Measurements from ENCODE around the gene CLCN7.
"Not testable (repeated sequence)": the region's sequence is repeated elsewhere in the genome, so short reads cannot be mapped to it uniquely, and the experiment has no call there.

The CLCN7 gene

DNA sequence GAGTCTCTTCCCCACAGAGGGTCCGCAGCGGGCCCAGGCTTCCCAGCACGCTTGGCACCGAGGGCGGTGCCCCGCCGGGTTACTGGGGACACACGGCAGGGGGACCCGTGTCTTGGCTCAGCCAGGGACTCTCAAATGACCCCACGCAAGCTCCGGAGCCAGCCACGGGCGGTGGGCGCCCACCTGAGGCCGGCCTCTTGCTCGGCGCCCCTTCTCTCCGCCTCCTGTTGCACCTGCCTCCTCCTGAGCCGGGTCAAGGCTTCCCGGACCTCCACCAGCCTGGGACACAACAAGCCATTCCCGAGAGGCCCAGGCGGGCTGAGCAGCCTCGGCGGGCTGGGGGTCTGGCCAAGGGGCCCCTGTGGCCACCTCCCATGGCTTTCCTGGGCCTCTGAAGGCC, 32.1 kb downstream of the CLCN7 start:
- DNase-seq: no peak

DNA sequence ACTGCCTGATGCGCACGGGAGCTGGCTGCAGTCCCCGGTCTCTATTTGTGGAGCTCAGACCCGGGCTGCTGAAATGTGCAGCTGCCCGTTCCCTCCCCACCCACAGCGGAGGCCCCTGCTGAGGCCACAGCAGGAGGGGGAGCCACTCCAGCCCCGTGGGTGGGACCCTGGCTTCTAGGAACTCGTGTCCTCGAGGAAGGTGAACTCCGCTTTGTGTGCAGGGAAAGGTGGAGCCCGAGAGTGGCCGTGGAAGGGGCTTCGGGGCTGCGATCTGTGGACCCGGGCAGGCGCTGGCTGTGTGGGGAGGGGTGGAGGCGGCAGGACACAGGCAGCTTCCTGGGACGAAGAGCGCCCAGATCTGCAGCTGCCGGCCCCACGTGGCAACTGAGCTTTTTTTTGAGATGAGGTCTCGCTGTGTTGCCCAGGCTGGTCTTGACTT, 33.4 kb downstream of the CLCN7 start:
- DNase-seq: no peak

DNA sequence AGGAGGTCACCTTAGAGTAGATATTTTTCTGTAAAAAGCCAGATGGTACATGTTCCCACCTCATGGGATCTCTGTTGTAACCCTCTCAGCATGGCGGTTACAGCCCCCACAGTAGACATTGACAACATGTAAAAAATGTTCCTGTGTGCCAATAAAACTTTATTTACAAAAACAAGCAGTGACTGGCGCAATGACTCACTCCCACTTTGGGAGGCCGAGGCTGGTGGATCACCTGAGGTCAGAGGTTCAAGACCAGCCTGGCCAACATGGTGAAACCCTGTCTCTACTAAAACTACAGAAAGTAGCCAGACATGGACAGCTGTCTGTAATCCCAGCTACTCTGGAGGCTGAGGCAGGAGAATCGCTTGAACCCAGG, 35.1 kb downstream of the CLCN7 start:
- not testable (repeated sequence) for DNase-seq

DNA sequence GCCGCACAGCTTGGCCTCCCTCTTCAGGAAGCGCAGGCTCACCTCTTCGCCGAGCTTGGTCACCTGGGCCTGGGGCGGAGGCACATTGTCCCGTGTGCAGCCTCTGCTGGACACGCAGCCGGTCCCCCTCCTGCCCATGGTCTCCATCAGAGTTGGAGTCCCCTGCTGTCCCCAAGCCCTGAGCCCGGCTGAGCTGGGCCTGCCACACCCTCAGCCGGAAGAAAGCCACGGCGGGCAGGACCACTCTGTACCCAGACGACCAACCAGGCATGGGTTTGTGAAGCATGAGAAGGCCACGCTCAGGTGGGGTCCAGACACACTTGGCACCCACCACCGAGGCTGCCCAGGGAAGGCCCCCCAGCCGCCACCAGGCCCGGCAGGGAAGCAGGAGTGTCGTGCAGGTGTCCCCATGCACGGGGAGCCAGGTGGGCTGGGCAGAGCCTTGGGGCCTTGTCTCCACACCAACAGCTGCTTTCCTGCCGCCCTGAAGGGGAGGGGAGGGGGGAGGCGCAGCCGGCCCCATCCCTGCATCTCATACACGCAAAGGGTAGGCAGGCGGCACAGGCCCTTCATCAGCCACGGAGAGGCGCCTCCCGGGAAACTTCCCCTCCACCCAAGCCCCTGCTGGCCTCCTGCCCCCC, 35.6 kb downstream of the CLCN7 start:
- DNase-seq: no peak

DNA sequence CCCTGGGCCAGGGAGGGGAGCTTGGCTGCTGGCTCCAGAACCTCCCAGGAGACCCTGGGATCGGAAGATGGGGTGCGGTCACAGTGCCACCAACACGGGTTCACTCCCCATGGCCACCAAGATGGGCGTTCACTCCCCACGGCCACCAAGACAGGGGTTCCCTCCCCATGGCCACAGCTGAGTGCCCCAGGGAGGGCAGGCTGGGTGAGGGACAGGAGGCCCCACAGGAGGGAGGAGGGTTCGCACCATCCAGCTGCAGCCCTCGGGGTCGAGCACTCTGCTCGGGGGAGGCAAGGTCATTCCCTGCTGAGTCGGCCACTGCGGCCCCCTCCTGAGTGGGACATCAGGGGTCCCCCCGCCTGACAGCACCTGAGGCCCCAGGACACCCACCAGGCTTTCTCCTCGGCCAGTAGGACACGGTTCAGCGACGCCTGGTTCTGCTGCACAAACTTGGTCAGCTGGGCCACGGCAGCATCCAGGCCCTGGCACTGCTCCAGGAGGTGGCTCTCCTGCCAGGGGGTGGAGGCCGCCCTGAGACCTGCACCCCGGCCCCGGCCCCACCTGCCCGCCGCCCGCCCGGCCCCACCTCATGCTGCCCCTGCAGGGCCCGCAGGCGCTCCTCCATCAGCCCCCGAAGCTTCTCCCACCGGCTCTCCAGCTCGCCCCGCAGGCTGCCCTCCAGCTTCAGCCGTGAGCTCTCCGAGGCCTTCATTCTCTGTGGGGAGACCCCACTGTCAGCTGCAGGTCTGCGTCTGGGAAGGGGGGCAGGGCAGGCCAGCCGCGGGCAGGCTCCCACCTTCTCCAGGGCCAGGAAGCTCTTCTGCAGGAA, 36.4 kb downstream of the CLCN7 start:
- DNase-seq: no peak

DNA sequence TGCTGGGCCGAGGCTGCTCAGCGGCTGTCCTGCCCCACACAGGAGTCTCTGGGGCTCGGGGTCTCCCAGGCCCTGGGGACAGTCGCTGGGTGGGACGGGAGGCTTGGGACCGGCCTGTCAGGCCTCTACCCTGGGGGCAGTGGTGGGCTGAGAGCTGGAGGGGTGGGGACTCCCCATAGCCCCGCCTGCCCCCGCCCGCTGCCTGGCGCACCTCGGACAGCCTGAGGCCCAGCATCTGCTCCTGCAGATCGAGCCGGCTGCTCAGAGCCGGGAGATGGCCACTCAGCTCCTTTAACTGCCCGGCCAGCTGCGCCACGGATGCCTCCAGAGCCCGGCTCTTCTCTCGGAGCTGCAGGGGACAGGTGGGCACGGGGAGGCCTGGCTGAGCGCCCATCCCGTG, 37.2 kb downstream of the CLCN7 start:
- DNase-seq: no peak

DNA sequence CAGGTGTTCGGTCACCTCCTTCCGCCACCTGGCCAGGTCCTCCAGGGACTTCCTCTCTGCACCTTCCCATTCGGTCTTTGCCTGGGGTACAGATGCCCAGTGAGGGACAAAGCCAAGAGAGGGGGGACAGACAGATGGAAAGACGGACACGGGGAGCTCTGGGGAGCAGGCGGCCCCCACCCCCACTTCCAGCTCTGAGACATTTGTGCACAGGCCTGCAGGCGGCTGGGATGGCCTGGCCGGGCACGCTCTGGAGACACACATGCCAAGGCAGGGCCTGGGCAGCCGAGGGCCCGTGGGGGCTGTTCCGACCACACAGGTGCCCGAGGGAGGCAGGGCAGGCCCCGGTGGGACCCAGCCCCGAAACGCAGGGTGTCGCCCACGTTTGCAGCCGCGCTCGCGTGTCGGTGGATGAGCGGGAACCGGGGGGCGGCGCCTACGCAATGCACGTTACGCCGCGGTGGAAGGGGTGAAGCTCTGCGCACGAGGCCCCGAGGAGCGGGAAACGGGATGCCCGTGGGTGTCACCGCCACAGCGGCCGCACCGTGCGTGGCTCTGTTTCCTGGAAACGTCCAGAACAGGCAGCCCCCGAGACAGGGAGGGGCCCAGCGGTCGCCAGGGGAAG, 38.0 kb downstream of the CLCN7 start:
- DNase-seq: no peak

DNA sequence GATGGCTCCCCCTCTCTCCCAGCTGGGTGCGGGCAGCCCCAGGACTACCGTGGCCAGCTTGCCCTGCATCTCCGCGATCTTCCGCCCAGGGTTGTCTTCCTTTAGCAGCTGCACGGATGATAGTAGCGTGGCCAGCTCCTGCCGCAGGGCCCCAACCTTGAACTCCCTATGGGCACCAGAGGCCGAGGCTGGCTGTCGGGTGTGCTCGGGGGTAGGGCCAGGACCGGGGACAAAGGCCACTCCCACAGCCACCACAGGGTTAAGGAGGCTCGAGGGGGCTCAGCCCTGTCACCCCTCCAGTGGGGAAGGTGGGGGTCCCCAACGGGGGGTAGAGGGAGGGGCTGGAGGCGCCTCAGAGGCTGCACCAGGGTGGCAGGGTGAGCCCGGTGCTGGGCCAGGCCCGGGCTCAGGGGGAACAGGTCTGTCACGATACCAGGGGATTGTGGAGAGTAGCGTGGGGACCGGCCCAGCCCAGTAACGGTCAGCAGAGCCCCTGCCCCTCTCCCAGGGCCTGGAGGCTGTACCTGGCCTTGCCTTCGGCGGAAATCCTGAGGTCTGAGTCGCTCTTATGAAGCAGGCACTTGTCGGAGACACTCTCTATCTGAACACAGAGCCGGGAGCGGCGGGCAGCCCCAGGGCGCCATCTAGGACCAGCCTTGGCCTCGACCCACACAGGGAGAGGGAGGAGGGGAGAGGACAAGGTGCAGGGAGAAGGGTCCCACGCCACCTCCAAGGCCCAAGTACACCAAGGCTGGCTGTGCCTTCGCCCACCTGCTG, 38.7 kb downstream of the CLCN7 start:
- no peak for DNase-seq

DNA sequence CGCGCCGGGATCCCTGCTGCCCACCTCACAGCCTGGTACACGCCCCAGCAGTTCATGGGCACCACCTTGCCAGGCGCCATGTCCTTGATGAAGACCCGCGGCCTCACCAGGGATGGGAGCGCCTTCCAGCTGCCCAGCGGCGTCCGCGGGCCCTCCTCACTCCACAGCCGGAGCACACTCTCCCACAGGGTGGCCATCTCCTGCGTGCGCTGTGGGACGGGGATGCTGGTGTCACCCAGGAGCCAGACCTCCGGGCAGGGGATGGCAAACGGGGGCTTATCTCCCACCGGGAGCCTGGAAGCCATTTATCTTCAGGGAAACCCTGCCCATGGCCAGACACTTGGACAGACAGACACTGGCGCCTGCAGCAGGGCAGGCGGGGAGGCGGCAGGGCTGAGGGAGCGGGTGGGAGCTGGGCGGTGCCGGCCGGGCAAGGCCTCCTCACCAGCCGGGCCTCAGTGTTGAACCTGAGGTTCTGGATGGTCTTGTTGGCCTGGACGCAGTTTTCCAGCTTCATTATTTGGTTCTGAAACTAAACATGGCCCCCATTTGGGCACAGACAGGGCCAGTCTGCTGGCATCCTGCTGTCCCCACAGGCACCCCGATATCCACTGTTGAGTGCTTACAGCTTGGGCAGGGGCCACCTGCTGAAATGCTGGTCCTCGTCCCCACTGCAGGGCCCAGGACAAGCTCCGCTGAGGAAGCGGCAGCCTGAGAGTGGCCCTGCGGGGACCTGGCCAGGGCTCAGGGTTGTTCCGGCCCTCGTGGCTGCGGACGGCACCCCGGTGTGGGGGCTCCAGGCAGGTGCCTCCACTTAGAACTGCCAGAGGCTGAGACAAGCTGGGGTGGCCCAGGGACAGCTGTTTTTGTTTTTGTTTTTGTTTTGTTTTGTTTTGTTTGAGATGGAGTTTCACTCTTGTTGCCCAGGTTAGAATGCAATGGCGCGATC, 39.9 kb downstream of the CLCN7 start:
- no peak for DNase-seq

DNA sequence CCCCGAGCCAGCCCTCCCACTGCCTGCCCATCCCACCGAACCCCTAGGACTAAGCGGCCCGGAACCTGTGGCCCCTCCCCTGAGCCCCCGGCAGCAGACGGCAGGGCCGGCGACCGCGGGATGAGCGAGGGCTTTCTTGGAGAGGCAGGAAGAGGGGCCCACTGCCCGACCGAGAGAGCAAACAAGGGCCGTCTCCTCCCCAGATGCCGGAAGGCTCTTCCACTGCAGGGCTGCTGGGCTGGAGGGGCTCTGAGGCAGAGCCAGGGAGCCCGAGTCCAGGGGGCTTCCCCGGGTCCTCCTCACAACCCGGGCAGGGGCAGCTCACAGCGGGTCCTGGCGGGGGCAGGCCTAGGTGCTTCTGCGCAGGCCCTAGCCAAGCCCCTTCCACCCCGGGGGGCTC, 41.1 kb downstream of the CLCN7 start:
- no peak for DNase-seq

DNA sequence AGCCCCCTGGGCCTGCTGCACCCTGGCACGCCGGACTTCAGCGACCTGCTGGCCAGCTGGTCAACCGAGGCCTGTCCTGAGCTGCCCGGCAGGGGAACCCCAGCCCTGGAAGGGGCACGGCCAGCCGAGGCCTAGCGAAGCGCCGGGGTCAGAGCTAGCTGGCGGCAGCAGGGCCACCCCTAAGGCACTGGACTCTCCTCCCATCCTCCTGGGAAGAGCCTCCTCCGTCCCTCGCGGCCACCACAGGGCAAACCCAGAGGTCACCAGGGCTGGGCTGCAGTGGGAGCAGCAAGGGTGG, 41.6 kb downstream of the CLCN7 start:
- DNase-seq: no peak

DNA sequence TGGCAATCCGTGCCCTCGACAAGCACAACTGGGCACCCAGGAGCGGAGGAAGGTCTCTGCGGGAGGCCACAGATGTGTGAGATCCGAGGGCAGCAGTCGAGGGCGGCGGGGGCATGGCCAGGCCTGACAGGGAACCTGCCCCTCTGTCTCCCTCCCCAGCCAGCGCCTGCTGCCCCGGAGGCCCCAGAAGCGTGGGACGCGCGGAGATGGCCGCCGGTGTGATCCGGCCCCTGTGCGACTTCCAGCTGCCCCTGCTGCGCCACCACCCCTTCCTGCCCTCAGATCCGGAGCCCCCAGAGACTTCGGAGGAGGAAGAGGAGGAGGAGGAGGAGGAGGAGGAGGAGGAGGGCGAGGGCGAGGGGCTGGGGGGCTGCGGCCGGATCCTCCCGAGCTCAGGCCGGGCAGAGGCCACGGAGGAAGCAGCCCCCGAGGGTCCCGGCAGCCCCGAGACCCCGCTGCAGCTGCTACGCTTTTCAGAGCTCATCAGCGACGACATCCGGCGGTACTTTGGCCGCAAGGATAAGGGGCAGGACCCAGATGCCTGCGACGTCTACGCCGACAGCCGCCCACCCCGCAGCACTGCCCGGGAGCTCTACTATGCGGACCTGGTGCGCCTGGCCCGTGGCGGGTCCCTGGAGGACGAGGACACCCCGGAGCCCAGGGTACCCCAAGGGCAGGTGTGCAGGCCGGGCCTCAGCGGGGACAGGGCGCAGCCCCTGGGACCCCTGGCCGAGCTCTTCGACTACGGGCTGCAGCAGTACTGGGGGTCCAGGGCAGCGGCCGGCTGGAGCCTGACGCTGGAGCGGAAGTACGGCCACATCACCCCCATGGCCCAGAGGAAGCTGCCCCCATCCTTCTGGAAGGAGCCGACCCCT, 42.2 kb downstream of the CLCN7 start:
- DNase-seq: no peak

DNA sequence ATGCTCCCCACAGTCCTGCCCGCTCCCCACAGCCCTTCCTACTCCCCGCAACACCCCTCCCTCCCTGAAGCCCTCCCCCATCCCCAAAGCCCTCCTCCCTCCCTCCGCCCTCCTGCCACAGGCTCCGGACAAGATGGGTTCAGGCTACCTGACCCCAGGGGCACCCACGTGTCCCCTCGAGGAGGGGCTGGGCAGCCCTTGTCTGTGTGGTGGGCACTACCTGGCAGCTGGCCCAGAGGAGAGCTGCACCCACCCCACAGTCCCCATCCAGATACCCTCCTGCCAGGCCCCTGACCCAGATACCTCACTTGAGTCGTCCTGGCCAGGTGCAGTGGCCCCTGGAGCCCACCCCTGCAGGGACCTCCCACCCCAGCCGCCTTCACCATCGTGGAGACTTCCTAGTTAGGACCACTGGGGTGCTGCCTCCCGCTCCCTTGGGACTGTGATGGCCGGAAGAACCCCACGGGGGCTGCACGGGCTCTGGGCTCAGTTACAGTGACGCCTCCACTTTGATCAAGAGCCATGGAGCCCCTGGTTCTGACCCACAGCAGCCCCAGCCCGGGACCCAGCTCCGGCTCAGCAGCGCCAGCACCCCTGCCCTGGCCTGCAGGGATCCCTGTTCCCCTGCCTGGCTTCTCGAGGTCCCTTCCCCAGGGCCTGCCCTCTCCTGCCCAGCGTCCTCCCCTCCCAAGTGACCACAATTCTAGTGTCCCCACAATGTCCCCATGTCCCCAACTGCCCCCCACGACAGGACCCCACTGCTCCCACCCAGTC, 43.1 kb downstream of the CLCN7 start:
- no peak for DNase-seq

DNA sequence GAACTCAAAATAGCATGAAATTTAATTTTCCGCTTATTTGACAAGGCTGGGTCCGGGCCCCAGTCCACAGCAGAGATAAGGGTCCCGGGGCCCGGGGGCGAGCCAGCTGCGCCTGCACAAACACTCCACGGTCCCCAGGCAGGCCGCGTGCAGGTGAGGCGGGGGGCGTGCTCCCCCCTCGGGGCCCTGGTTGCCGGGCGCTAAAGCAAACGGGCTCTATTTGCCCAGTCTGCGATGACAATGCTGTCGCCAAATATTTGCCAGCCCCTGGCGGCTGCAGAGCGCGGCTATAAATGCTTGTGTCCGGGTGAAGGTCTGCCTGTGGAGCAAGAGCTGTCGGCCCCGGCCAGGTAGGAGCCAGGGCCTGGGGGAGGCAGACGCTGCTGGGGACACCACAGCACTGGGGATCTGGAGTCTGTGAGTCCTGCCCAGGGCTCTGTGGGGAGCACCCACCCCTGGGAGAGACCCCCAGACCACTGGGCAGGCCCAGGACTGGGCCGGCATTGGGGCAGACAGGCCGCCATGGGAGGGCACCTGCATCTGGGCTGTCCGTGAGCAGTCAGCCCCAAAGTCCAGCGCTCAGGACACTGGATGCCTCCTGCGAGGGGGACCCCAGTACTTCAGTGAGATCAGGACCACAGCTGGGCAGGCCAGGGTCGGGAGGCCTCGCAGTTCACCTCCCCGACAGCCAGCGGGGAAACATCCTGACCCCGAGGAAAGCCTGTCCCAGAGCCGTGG, 43.9 kb downstream of the CLCN7 start, which contains the start of gene PERCC1:
Gene PERCC1 (plus strand): TSS at position 320 of the 738 bp plus-strand sequence. CDS start 1,516 bp downstream, outside the sequence.
- no peak for DNase-seq

DNA sequence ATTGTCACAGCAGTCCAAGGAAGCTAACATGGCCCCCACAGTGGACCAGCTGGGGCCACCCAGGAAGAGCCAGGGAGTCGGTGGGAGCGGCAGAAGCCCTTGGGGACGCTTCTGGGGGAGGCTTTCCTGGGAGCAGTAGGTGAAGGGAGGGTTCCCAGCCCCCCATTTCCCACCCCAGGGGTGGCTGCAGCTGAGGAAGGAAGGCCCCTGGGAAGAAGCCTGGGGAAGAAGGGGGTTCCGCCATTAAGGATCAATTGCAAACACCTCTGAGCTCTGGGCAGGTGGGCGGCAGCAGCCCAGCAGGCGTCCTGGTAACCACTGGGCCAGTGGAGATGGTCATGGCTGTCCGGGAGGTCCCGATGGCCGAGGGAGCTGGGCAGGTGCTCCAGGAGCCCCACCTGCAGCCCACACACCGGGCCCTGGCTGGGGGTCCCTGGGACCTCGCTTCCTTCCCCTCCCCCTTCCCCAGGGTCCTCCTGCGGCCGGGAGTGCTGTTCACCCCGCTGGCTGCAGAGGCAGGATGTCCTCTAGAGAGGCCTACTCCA, 44.5 kb downstream of the CLCN7 start:
- no peak for DNase-seq

DNA sequence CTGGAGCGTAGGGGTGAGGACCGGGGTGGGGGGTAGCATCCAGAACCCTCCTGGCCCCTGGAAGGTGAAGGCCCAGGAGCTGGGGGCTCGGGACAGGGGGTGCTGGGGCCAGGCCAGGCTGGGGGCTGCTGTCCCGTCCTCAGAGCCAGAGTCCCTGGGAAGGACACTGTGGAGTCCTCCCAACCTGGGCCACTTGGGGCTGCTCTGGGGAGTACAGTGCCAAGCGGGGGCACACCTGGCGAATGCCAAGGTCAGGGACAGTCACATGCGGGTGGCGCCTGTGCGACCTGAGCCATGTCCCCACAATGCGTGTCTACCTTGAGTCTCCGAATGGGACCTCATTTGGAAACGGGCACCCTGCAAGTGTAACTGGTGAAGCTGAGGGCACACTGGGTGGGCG, 45.2 kb downstream of the CLCN7 start:
- no peak for DNase-seq

DNA sequence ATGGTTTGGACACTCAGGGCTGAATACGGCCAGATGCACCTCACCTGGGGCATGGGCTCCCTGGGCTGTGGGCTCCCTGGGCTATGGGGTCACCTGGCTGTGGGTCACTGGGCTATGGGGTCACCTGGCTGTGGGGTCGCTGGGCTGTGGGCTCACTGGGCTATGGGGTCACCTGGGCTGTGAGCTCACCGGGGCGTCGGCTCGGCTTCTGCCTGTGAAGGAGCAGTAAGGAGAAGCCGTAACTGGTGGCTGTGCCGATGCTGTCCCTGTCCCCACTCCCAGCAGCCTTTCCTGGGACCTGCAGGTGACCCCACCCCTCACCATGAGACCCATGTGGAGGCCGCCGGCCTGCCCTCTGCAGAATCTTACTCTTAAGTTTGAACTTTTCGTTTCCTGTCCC, 45.8 kb downstream of the CLCN7 start:
- no peak for DNase-seq

DNA sequence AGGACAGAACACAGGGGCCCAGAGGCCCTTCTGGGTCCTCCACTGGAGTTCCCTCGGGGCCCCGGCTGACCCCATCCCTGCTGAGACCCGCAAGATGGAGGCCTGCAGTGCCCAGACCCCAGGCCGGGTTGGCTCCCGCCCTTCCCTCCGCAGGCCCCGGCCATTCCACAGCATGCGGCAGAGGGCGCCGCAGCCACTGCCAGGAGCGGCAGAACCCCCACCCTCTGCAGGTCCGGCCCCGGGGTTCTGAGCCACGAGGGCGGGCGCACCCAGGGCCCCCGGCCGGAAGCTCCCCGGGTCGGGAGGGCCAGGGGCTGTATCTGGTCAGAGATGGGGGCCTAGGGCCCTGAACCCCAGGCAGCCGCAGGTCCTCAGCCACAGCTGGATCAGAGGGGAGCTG, 46.3 kb downstream of the CLCN7 start:
- DNase-seq: no peak
